Loucy (cell line): Measurements from ENCODE around the gene SORCS2.

Experiments used
- H2AFZ ChIP-seq: fragments of 200-600 bp; sonication (generic); 2 replicates; pipeline ENCODE4 v1.6.0; 2016; ENCODE audit warnings: antibody characterized with exemption, mild to moderate bottlenecking, low read length, moderate library complexity
- H3F3A ChIP-seq: fragments of 200-600 bp; 2 replicates; pipeline ENCODE4 v1.6.0; 2016; ENCODE audit warnings: antibody characterized with exemption, low read depth, mild to moderate bottlenecking
- H3K27me3 ChIP-seq: fragments of 200-600 bp; sonication (generic); 2 replicates; pipeline ENCODE4 v1.6.1; 2014; ENCODE audit warnings: low read length, mild to moderate bottlenecking; ENCODE audit not compliant: insufficient read depth, poor library complexity, severe bottlenecking
- H3K36me3 ChIP-seq: fragments of 200-600 bp; sonication (generic); 2 replicates; pipeline ENCODE4 v1.6.1; 2016; ENCODE audit warnings: low read length; ENCODE audit not compliant: insufficient read depth
- H3K4me1 ChIP-seq: fragments of 200-600 bp; sonication (generic); 2 replicates; pipeline ENCODE4 v1.5.1; 2014; ENCODE audit warnings: low read length, mild to moderate bottlenecking; ENCODE audit not compliant: insufficient read depth, poor library complexity, severe bottlenecking
- H3K4me2 ChIP-seq: fragments of 200-600 bp; sonication (generic); 2 replicates; pipeline ENCODE4 v1.6.0; 2014; ENCODE audit warnings: antibody characterized with exemption, low read length, low read depth, mild to moderate bottlenecking; ENCODE audit not compliant: poor library complexity, severe bottlenecking
- H3K4me3 ChIP-seq: fragments of 200-600 bp; sonication (generic); 2 replicates; pipeline ENCODE4 v1.5.1; 2014; ENCODE audit warnings: low read length, mild to moderate bottlenecking, mixed read lengths; ENCODE audit not compliant: poor library complexity, severe bottlenecking
- H3K79me2 ChIP-seq: fragments of 200-600 bp; sonication (generic); 2 replicates; pipeline ENCODE4 v1.6.1; 2014; ENCODE audit warnings: low read length; ENCODE audit not compliant: insufficient read depth
- H3K9ac ChIP-seq: fragments of 200-600 bp; sonication (generic); 2 replicates; pipeline ENCODE4 v1.6.0; 2014; ENCODE audit warnings: mild to moderate bottlenecking, low read depth, low read length, moderate library complexity; ENCODE audit not compliant: poor library complexity, severe bottlenecking
- H3K9me2 ChIP-seq: fragments of 200-600 bp; sonication (generic); replicated peaks from 2 replicates; pipeline ENCODE4 v1.6.1; 2016; ENCODE audit warnings: low read depth, low read length, mixed read lengths
- H3K9me3 ChIP-seq: fragments of 200-600 bp; sonication (generic); 2 replicates; pipeline ENCODE4 v1.6.1; 2014; ENCODE audit warnings: mild to moderate bottlenecking, antibody characterized with exemption, low read length, low read depth; ENCODE audit not compliant: insufficient read depth
- H4K20me1 ChIP-seq: fragments of 200-600 bp; sonication (generic); 2 replicates; pipeline ENCODE4 v1.6.0; 2014; ENCODE audit warnings: antibody characterized with exemption, low read length, mild to moderate bottlenecking; ENCODE audit not compliant: insufficient read depth, poor library complexity, severe bottlenecking
- CTCF ChIP-seq: fragments of 200-600 bp; sonication (generic); conservative IDR thresholded peaks from 2 replicates; pipeline ENCODE4 v1.5.1; 2014; ENCODE audit warnings: mild to moderate bottlenecking, antibody characterized with exemption, low read length
- EZH2phosphoT487 ChIP-seq: fragments of 200-600 bp; IDR thresholded peaks from 2 replicates; pipeline ENCODE4 v1.6.1; 2018; ENCODE audit warnings: antibody characterized with exemption, mild to moderate bottlenecking, moderate library complexity, borderline replicate concordance

The SORCS2 gene

GRCh38 chr4:7411896-7412553 is 219.7 kb downstream of the SORCS2 start:
- Histone ChIP-seq H2AFZ (no peak overlapping the region), H4K20me1 (no peaks in the 10 kb centered on the region), H3K79me2 (no peaks in the 10 kb centered on the region), H3K4me3 (no peak overlapping the region), H3K4me1 (no peaks in the 10 kb centered on the region), H3K27me3 (no peaks in the 10 kb centered on the region), H3K9ac (no peak overlapping the region), H3K9me2 (no peaks in the 10 kb centered on the region), H3K4me2 (no peak overlapping the region), H3K9me3 (peaks cover 14% of the 10 kb centered on the region; the same call in 1 of the 2 replicates), H3F3A (no peaks in the 10 kb centered on the region), H3K36me3 (no peaks in the 10 kb centered on the region)
- TF ChIP-seq EZH2phosphoT487: no peak
- no peak for TF ChIP-seq CTCF

- no peaks in the 10 kb centered on the region for H3K79me2 ChIP-seq
- H2AFZ ChIP-seq: no peak overlapping the region
- no peak overlapping the region for H3K4me3 ChIP-seq
- peaks cover 14% of the 10 kb centered on the region; the same call in 1 of the 2 replicates for H3K9me3 ChIP-seq
- H3K9me2 ChIP-seq: no peaks in the 10 kb centered on the region
- no peaks in the 10 kb centered on the region for H3K27me3 ChIP-seq
- H3K9ac ChIP-seq: no peak overlapping the region
- H4K20me1 ChIP-seq: no peaks in the 10 kb centered on the region
- no peaks in the 10 kb centered on the region for H3K4me1 ChIP-seq
- H3K36me3 ChIP-seq: no peaks in the 10 kb centered on the region
- no peaks in the 10 kb centered on the region for H3F3A ChIP-seq
- no peak overlapping the region for H3K4me2 ChIP-seq
- no peak for TF ChIP-seq CTCF
- TF ChIP-seq EZH2phosphoT487: no peak
These were observed 220.2 kb downstream of the SORCS2 start for GRCh38 chr4:7412554-7412912.

DNA sequence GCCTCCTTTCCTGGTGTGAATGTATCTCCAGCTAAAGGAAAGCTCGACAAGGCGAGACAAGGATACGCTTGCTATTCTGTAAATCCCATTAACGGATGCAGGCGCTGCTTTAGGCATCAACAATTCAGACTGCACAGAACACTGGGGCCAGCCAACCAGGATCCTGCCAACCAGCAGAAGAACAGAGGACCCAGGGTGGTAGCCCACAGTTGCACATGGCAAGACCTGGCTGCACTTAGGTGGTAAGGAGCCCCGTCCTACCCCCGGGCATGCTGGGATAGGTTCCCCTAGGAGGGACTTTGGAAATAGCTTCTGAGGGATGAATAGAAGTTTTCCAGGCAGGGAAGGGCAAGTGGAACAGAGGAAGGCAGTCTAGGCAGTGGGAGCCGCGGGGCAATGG is 221.7 kb downstream of the SORCS2 start:
- Histone ChIP-seq H3K9me3 (peaks cover 14% of the 10 kb centered on the region; the same call in 1 of the 2 replicates), H3K79me2 (no peaks in the 10 kb centered on the region), H3K27me3 (no peaks in the 10 kb centered on the region), H3K36me3 (no peaks in the 10 kb centered on the region), H3K9me2 (no peaks in the 10 kb centered on the region), H3K9ac (no peak overlapping the region), H3K4me3 (no peak overlapping the region), H3F3A (no peaks in the 10 kb centered on the region), H3K4me1 (no peaks in the 10 kb centered on the region), H3K4me2 (no peak overlapping the region), H4K20me1 (no peaks in the 10 kb centered on the region), H2AFZ (no peak overlapping the region)
- TF ChIP-seq CTCF (no peak), EZH2phosphoT487 (no peak)
